ENCODE measurements around the gene STRA8. TPM values are rescaled to one million over a fixed set of nuclear protein-coding genes. Genes with fewer than 3 reads are reported as not detected.

The STRA8 gene
- total and polyA plus RNA-seq, 2 of the 13 experiments (the other 11 are each of a cell fraction or from before 2014, with no cell fraction given) = not detected

GRCh38 chr7:135211179-135211945 is 22.3 kb upstream of the STRA8 start, which contains the start of gene WDR91 (continued):
- 0 out of 2 replicates have a peak, but pooled peaks have one; percentile 71 for TF ChIP-seq ZNF800 (CRISPR knock-in tag; IDR thresholded peaks at IDR 0.05)
- TF ChIP-seq ZSCAN31 (CRISPR knock-in tag; IDR thresholded peaks at IDR 0.05; ENCODE audit: low read depth) = 0 out of 2 replicates have a peak, but pooled peaks have one; percentile 35
- peak; percentile 53; the same call in 1 of the 2 replicates for TF ChIP-seq CREB1 (IDR thresholded peaks at IDR 0.05)
- no peak for TF ChIP-seq CREB1 (CRISPR knock-in tag; IDR thresholded peaks at IDR 0.05)
- no peak for TF ChIP-seq ZNF30 (CRISPR knock-in tag; IDR thresholded peaks at IDR 0.05)
- no peak for TF ChIP-seq ZNF737 (CRISPR knock-in tag; IDR thresholded peaks at IDR 0.05; ENCODE audit: borderline replicate concordance)
- TF ChIP-seq POLR2G (IDR thresholded peaks at IDR 0.05; ENCODE audit: low read depth, low read length) = peak; percentile 68
- TF ChIP-seq ZNF547 (CRISPR knock-in tag; IDR thresholded peaks at IDR 0.05) = peak; percentile 75
- TF ChIP-seq ZBTB40 (IDR thresholded peaks at IDR 0.05) = no peak
- peak; percentile 41 for TF ChIP-seq ZBTB40 (CRISPR knock-in tag; IDR thresholded peaks at IDR 0.05)
- 0 out of 2 replicates have a peak, but pooled peaks have one; percentile 16 for TF ChIP-seq ZNF768 (CRISPR knock-in tag; IDR thresholded peaks at IDR 0.05)
- TF ChIP-seq RNF2 (conservative IDR thresholded peaks at IDR 0.05; ENCODE audit: low read depth) = no peak
- TF ChIP-seq ZKSCAN1 (IDR thresholded peaks at IDR 0.05; ENCODE audit: low read length) = no peak
- peak; percentile 45; the same call in 1 of the 2 replicates for TF ChIP-seq HOXA3 (CRISPR knock-in tag; IDR thresholded peaks at IDR 0.05)
- TF ChIP-seq SP4 (CRISPR knock-in tag; IDR thresholded peaks at IDR 0.05) = peak; percentile 72
- TF ChIP-seq BCL6 (CRISPR knock-in tag; IDR thresholded peaks at IDR 0.05) = peak; percentile 6; the same call in 1 of the 2 replicates
- TF ChIP-seq ZNF839 (CRISPR knock-in tag; IDR thresholded peaks at IDR 0.05; ENCODE audit: borderline replicate concordance) = peak; percentile 47; the same call in 1 of the 2 replicates
- TF ChIP-seq ARNTL (CRISPR knock-in tag; IDR thresholded peaks at IDR 0.05) = 0 out of 2 replicates have a peak, but pooled peaks have one; percentile 27
- no peak for TF ChIP-seq GFI1 (CRISPR knock-in tag; IDR thresholded peaks at IDR 0.05; ENCODE audit: borderline replicate concordance)
- TF ChIP-seq ARHGAP35 (CRISPR knock-in tag; IDR thresholded peaks at IDR 0.05; ENCODE audit: borderline replicate concordance) = peak; percentile 51; the same call in 1 of the 2 replicates
